ENCODE measurements around the gene COPS4.

DNA sequence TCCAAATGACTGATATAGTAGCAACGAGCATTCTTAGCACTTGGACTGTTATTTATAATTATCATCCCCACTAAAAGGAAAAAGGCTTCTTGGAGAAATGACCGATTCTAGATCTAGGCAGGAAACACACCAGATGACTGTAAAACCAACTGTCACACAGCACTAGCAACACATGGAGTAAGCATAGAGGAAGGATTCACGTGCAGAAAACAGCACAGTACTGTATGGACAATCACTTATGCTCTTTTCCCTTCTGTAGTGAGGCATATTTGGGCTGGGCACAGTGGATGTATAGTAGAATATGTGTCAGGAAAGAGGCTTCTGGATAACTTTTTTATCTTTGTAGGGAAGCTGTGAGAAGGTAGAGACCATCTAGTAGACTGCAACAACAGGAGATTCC lies 6.0 kb upstream of the COPS4 start:
- TF ChIP-seq EZH2 (IDR thresholded peaks at IDR 0.05; ENCODE audit: low read depth): no peak
- TF ChIP-seq, protein P1, sequence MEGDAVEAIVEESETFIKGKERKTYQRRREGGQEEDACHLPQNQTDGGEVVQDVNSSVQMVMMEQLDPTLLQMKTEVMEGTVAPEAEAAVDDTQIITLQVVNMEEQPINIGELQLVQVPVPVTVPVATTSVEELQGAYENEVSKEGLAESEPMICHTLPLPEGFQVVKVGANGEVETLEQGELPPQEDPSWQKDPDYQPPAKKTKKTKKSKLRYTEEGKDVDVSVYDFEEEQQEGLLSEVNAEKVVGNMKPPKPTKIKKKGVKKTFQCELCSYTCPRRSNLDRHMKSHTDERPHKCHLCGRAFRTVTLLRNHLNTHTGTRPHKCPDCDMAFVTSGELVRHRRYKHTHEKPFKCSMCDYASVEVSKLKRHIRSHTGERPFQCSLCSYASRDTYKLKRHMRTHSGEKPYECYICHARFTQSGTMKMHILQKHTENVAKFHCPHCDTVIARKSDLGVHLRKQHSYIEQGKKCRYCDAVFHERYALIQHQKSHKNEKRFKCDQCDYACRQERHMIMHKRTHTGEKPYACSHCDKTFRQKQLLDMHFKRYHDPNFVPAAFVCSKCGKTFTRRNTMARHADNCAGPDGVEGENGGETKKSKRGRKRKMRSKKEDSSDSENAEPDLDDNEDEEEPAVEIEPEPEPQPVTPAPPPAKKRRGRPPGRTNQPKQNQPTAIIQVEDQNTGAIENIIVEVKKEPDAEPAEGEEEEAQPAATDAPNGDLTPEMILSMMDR (conservative IDR thresholded peaks at IDR 0.05): no peak
